Ascending aorta (tissue), 2 donors: Measurements from ENCODE around the gene HIVEP3. TPM values are rescaled to one million over a fixed set of nuclear protein-coding genes. Genes with fewer than 3 reads are reported as not detected.

Experiments
- DNase-seq, 2 donors: peaks; one replicate each; pipeline ENCODE4 v3.0.0-alpha.2; 2019; ENCODE audit warnings: low spot score in 2 of 2
- H3K27ac ChIP-seq, 2 donors: fragments of 200-600 bp; sonication (generic); one replicate each; pipeline ENCODE4 v1.5.1; 2016 to 2017; ENCODE audit warnings: mild to moderate bottlenecking in 1 of 2
- H3K27me3 ChIP-seq: fragments of 200-600 bp; sonication (generic); one replicate; pipeline ENCODE4 v1.5.1; 2017
- H3K36me3 ChIP-seq, 2 donors: fragments of 200-600 bp; sonication (generic); one replicate each; pipeline ENCODE4 v1.5.1; 2016
- H3K4me1 ChIP-seq, 2 donors: fragments of 200-600 bp; sonication (generic); one replicate each; pipeline ENCODE4 v1.5.1; 2016 to 2017; ENCODE audit warnings: mild to moderate bottlenecking in 1 of 2
- H3K4me3 ChIP-seq, 2 donors: fragments of 200-600 bp; sonication (generic); one replicate each; pipeline ENCODE4 v1.5.1; 2016 to 2017; ENCODE audit warnings: mild to moderate bottlenecking in 1 of 2
- H3K9me3 ChIP-seq, 2 donors: fragments of 200-600 bp; sonication (generic); one replicate each; pipeline ENCODE4 v1.5.1; 2016
- intact Hi-C: fragments of 100-400 bp; cut with DNase I; formaldehyde crosslinking; loops from one replicate; pipeline ENCODE4 v1.15.1; 2023
- total RNA-seq: library from RNA; depleted of rRNA; stranded (reverse); fragments of >200 nt; gene quantifications from one replicate; pipeline ENCODE4 v1.1.0, GENCODE V29; 2016
- TF ChIP-seq, protein P1 (sequence below), 3 experiments: fragments of 200-600 bp in 2 of 3; fragments of 450-650 bp in 1 of 3; sonication (generic) in 2 of 3; IDR thresholded peaks; one replicate each; pipeline ENCODE4 v1.5.1; 2016 to 2019; ENCODE audit warnings: antibody characterized with exemption in 3 of 3, mild to moderate bottlenecking in 1 of 3, moderate library complexity in 1 of 3

Gene HIVEP3
- total RNA-seq, 1 donor from 2014 or later, result 0.32 TPM

DNA sequence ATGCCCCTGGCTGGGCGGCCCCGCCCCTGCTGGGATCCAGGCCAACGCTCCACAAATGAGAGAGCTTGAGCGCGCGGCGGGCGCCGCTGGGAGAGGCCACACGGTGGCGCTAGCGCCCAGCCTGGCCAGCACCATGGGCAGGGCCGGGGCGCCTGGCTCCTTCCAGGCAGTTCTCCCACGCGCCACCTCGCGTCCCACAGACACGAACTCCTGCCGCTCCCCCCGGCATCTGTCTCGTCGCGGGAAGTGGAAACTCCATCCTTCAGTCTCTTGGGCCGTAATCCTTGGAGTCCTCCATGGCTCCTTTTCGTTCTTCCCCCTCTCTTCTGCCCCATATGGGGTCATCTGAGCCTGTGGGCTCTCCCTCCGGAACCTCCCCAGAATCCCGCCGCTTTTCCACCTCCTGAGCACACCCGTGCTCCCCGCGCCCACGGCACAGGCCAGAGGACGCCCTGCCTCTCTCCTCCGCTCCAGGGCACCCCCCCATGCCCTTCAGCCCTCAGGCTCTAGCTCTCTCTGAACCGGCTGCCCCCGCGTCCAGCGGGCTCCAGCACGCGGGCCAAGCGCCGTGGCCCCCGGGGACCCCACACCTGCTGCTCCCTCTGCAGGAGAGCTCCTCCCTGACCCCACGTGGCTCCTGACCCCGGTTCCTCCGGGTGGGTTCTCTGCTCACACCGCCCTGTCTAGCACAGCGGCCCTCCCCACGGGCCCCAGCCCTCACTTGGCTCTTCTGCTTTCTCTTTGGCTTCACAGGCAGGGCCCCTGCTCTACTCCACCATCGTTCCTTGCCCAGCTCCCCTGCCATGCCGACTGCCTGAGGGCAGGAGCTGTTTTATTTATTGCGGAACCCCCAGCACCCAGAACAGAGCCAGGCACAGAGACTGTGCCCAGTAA is 402.3 kb downstream of the HIVEP3 start:
- intact Hi-C loops, result loop anchor here (2.0 to 10.0 kb wide), 3 partner anchors 56 to 518 kb away; no protein-coding TSS in a partner anchor
- peak overlapping the region in 1 of 2 donors; percentile 40 for H3K27ac ChIP-seq
- DNase-seq, result peak; percentile 55 to 96
- H3K4me3 ChIP-seq, result peak overlapping the region; percentile 40 to 69
- no peaks in the 10 kb centered on the region for H3K27me3 ChIP-seq
- peaks cover 3 to 7% of the 10 kb centered on the region in 2 donors for H3K4me1 ChIP-seq
- no peaks in the 10 kb centered on the region for H3K36me3 ChIP-seq
- no peaks in the 10 kb centered on the region for H3K9me3 ChIP-seq
- TF ChIP-seq, protein P1, sequence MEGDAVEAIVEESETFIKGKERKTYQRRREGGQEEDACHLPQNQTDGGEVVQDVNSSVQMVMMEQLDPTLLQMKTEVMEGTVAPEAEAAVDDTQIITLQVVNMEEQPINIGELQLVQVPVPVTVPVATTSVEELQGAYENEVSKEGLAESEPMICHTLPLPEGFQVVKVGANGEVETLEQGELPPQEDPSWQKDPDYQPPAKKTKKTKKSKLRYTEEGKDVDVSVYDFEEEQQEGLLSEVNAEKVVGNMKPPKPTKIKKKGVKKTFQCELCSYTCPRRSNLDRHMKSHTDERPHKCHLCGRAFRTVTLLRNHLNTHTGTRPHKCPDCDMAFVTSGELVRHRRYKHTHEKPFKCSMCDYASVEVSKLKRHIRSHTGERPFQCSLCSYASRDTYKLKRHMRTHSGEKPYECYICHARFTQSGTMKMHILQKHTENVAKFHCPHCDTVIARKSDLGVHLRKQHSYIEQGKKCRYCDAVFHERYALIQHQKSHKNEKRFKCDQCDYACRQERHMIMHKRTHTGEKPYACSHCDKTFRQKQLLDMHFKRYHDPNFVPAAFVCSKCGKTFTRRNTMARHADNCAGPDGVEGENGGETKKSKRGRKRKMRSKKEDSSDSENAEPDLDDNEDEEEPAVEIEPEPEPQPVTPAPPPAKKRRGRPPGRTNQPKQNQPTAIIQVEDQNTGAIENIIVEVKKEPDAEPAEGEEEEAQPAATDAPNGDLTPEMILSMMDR (IDR thresholded peaks at IDR 0.05), result peak; percentile 88 to 96 (median 89)

DNA sequence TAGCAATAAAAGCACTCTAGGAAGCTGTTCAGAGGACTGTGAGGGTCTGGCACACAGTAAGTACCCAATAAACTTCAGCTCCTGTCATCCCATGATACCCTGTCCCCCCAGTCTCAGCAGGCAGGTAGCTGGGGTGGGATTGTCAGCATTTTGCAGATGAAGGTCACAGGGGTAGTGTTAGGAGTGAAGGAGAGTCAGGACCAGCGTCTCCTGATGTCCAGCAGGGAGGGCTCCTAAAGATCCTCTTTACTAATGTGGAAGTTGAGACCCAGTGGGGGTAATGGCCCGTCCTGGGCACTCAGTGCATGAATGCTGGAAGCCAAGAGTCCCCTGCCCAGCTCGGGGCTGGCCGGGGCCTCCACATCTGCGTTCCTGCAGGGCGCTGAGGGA is 402.9 kb downstream of the HIVEP3 start:
- TF ChIP-seq, protein P1 (IDR thresholded peaks at IDR 0.05), result no peak
- Histone ChIP-seq H3K4me1 (peaks cover 3 to 7% of the 10 kb centered on the region in 2 donors), H3K9me3 (no peaks in the 10 kb centered on the region), H3K36me3 (no peaks in the 10 kb centered on the region), H3K27ac (no peak overlapping the region), H3K4me3 (peak overlapping the region in 1 of 2 donors; percentile 69), H3K27me3 (no peaks in the 10 kb centered on the region)
- DNase-seq, result no peak
- intact Hi-C loops, result loop anchor here (2.0 to 10.0 kb wide), 3 partner anchors 57 to 519 kb away; no protein-coding TSS in a partner anchor

DNA sequence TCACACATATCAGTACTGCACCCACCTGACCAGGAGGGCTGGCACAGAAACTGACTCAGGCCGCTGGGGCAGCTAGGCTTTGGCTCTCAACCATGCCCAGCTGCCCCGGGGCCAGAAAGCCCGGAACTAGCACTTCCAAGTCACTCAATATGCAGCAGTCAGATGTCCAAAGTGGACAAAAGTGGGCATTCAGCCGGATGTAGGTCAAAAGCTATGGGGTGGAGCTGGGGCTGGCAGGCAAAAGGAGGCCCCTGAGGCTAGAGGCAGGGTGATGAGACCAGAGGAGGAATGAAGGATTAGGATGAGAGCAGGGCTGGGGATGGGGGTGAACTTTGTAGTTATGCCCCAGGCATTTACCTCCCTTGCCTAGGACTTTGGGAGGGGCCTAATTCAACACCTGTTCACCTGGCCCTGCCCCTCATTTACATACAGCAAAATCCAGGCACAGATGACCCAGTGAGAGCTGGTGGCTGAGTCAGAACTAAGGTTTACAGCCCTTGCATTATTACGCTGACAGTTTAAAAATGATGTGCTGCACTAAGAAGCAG is 403.5 kb downstream of the HIVEP3 start:
- Histone ChIP-seq H3K36me3 (no peaks in the 10 kb centered on the region), H3K4me1 (peaks cover 3 to 7% of the 10 kb centered on the region in 2 donors), H3K9me3 (no peaks in the 10 kb centered on the region), H3K27ac (no peak overlapping the region), H3K4me3 (no peak overlapping the region), H3K27me3 (no peaks in the 10 kb centered on the region)
- intact Hi-C loops, result loop anchor here (10.0 kb wide), 1 partner anchor 520 kb away; no protein-coding TSS in a partner anchor
- TF ChIP-seq, protein P1 (IDR thresholded peaks at IDR 0.05), result no peak
- DNase-seq, result no peak

DNA sequence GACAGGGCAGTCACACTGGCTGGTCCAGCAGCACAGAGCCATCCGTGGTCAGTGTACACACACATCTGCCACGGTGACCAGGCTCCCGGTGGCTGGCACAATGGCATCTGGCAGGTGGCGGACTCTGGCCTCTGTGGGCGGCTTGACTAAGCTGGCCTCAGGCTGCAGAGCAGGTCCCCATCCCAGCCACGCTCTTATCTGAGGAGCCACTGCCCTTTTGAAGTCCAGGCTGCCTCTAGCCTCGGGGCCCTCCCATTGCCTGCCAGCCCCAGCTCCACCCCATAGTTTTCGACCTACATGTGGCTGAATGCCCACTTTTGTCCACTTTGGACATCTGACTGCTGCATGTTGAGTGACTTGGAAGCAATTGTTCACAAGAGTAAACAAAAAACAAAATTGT is 404.3 kb downstream of the HIVEP3 start:
- Histone ChIP-seq H3K27ac (no peak overlapping the region), H3K36me3 (no peaks in the 10 kb centered on the region), H3K4me3 (no peak overlapping the region), H3K27me3 (no peaks in the 10 kb centered on the region), H3K9me3 (no peaks in the 10 kb centered on the region), H3K4me1 (peaks cover 3 to 7% of the 10 kb centered on the region in 2 donors)
- intact Hi-C loops, result loop anchor here (10.0 kb wide), 1 partner anchor 520 kb away; no protein-coding TSS in a partner anchor
- TF ChIP-seq, protein P1 (IDR thresholded peaks at IDR 0.05), result no peak
- no peak for DNase-seq

DNA sequence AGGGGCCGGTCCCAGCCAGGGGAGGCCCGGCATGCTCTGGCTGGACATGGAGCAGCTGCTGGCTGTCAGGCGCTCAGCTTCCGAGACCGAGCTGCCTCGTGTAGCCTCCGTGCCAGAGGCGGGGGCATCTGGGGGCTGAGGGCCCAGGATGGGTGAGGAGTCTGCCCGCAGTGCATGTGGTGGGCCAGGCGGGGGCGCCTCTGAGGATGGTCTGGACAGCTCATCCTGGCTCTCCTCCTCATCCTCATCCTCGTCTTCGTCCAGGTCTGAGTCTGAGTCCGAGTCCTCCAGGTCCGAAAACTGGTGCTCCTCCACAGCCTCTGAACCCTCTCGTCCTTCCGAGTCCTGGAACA is 405.4 kb downstream of the HIVEP3 start:
- Histone ChIP-seq H3K36me3 (no peaks in the 10 kb centered on the region), H3K27me3 (no peaks in the 10 kb centered on the region), H3K27ac (no peak overlapping the region), H3K4me1 (peaks cover 3 to 7% of the 10 kb centered on the region in 2 donors), H3K9me3 (no peaks in the 10 kb centered on the region), H3K4me3 (no peak overlapping the region)
- intact Hi-C loops, result loop anchor here (10.0 kb wide), 1 partner anchor 521 kb away; no protein-coding TSS in a partner anchor
- no peak for DNase-seq
- TF ChIP-seq, protein P1 (IDR thresholded peaks at IDR 0.05), result peak in 1 of 3 experiments; percentile 16
